HL-60 (cell line): ENCODE data around the gene LOXL1.

ENCODE experiments used
- DNase-seq, 2 experiments: peaks; one replicate each; pipeline ENCODE4 v3.0.0-alpha.2; 2010 to 2020; ENCODE audit warnings: low read depth in 1 of 2, low spot score in 1 of 2
- H3K27ac ChIP-seq: fragments of 250-450 bp; sonication (Bioruptor Pico); replicated peaks from 2 replicates; pipeline ENCODE4 v1.5.1; 2020; ENCODE audit warnings: mild to moderate bottlenecking, moderate library complexity
- H3K27me3 ChIP-seq: fragments of 250-450 bp; sonication (Bioruptor Pico); 2 replicates; pipeline ENCODE4 v1.5.1; 2021; ENCODE audit warnings: mild to moderate bottlenecking, moderate library complexity; ENCODE audit not compliant: insufficient read depth, poor library complexity, severe bottlenecking
- H3K4me3 ChIP-seq: replicated peaks from 2 replicates; pipeline ENCODE4 v1.5.1; 2011; ENCODE audit warnings: mild to moderate bottlenecking, control low read depth, low read length; ENCODE audit not compliant: insufficient read depth
- CTCF ChIP-seq: IDR thresholded peaks from one replicate; pipeline ENCODE4 v1.5.1; 2011; ENCODE audit warnings: low read length, control low read depth, inconsistent platforms; ENCODE audit not compliant: insufficient read depth
- GABPA ChIP-seq: IDR thresholded peaks from 2 replicates; pipeline ENCODE4 v1.6.1; 2012; ENCODE audit warnings: low read depth
- POLR2AphosphoS5 ChIP-seq: IDR thresholded peaks from 2 replicates; pipeline ENCODE4 v1.6.1; 2012; ENCODE audit warnings: low read depth
- REST ChIP-seq: IDR thresholded peaks from 2 replicates; pipeline ENCODE4 v1.6.1; 2012; ENCODE audit warnings: low read depth; ENCODE audit not compliant: insufficient replicate concordance
- SPI1 ChIP-seq: IDR thresholded peaks from 2 replicates; pipeline ENCODE4 v1.6.1; 2012; ENCODE audit warnings: low read depth, mild to moderate bottlenecking, borderline replicate concordance

LOXL1 gene

GRCh38 chr15:73923488-73924164 is 2.6 kb upstream of the LOXL1 start:
- peaks cover 10% of the 10 kb centered on the region for H3K27me3 ChIP-seq
- no peak for DNase-seq
- H3K4me3 ChIP-seq: no peak overlapping the region
- no peak overlapping the region for H3K27ac ChIP-seq
- TF ChIP-seq POLR2AphosphoS5: no peak
- no peak for TF ChIP-seq GABPA
- TF ChIP-seq SPI1: no peak
- no peak for TF ChIP-seq REST
- TF ChIP-seq CTCF: no peak

GRCh38 chr15:73924171-73924921 is 1.9 kb upstream of the LOXL1 start:
- no peak overlapping the region for H3K4me3 ChIP-seq

More at GRCh38 chr15:73924171-73924921, 1.9 kb upstream of the LOXL1 start:
- Histone ChIP-seq H3K27ac (no peak overlapping the region), H3K27me3 (peaks cover 12% of the 10 kb centered on the region)
- no peak for DNase-seq
- TF ChIP-seq REST (no peak), GABPA (no peak), POLR2AphosphoS5 (no peak), SPI1 (no peak), CTCF (no peak)
